Lower leg skin (tissue), 3 donors: ENCODE data around the gene GATC.

Experiments
- POLR2A ChIP-seq, 2 donors: fragments of 450-650 bp; IDR thresholded peaks; one replicate each; pipeline ENCODE4 v1.6.1; 2016 to 2017; ENCODE audit warnings: antibody characterized with exemption in 2 of 2, mild to moderate bottlenecking in 1 of 2, moderate library complexity in 1 of 2
- TF ChIP-seq, protein P1 (sequence below), 3 donors: fragments of 450-650 bp; IDR thresholded peaks; one replicate each; pipeline ENCODE4 v1.5.1; 2016; ENCODE audit warnings: antibody characterized with exemption in 3 of 3, mild to moderate bottlenecking in 3 of 3, moderate library complexity in 2 of 3

GRCh38 chr12:120508537-120508936 lies 62.3 kb downstream of the GATC start:
- TF ChIP-seq, protein P1, sequence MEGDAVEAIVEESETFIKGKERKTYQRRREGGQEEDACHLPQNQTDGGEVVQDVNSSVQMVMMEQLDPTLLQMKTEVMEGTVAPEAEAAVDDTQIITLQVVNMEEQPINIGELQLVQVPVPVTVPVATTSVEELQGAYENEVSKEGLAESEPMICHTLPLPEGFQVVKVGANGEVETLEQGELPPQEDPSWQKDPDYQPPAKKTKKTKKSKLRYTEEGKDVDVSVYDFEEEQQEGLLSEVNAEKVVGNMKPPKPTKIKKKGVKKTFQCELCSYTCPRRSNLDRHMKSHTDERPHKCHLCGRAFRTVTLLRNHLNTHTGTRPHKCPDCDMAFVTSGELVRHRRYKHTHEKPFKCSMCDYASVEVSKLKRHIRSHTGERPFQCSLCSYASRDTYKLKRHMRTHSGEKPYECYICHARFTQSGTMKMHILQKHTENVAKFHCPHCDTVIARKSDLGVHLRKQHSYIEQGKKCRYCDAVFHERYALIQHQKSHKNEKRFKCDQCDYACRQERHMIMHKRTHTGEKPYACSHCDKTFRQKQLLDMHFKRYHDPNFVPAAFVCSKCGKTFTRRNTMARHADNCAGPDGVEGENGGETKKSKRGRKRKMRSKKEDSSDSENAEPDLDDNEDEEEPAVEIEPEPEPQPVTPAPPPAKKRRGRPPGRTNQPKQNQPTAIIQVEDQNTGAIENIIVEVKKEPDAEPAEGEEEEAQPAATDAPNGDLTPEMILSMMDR (IDR thresholded peaks at IDR 0.05), result no peak
- no peak for TF ChIP-seq POLR2A (IDR thresholded peaks at IDR 0.05)
